ENCODE data around the gene PARP2.

GRCh38 chr14:20317720-20318119 lies 25.7 kb upstream of the PARP2 start:
- TF ChIP-seq POLR2AphosphoS5 (IDR thresholded peaks at IDR 0.05; ENCODE audit: borderline replicate concordance, low read depth, low read length) (no peak), EZH2 (IDR thresholded peaks at IDR 0.05) (no peak)

Data from SK-N-MC (cell line).